GM18870 (cell line): ENCODE results near the gene LRCOL1.

Source experiments
- ATAC-seq: cut with Tn5 transposase; IDR thresholded peaks from one replicate; pipeline ENCODE4 v1.9.1; 2021; ENCODE audit warnings: moderate library complexity; ENCODE audit not compliant: unreplicated experiment

The LRCOL1 gene

DNA sequence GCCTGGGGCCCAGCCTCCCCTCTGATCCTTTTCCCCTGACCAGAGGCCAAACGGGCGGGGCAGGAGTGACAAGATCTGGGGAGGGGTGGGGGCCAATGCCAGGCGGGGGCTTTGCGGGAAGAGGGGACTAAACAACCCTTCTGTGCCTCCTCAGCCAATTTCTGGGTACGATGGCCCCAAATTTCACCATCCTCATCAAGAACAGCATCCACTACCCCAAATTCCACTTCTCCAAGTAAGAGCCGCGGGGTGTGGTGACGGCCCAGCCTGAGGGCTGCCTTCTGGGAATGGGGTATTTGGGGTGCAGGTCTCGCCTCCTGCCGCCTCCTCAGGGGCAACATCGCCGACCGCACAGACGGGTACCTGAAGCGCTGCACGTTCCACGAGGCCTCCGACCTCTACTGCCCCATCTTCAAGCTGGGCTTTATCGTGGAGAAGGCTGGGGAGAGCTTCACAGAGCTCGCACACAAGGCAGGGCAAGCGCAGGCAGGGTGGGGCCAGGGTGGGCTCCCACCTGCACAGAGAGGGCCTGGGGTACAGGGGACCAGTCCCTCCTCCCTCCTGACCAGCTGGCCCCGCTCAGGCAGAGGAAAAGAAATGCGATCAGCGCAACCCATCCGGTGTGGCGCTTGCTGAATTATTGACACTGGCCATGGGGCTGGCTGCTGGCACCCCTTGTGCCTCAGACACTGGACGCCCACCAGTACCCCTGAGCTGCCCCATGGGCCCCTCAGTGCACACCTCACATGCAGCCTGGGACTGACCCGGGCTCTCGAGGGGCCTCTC is 9.9 kb upstream of the LRCOL1 start:
- ATAC-seq, result no peak

DNA sequence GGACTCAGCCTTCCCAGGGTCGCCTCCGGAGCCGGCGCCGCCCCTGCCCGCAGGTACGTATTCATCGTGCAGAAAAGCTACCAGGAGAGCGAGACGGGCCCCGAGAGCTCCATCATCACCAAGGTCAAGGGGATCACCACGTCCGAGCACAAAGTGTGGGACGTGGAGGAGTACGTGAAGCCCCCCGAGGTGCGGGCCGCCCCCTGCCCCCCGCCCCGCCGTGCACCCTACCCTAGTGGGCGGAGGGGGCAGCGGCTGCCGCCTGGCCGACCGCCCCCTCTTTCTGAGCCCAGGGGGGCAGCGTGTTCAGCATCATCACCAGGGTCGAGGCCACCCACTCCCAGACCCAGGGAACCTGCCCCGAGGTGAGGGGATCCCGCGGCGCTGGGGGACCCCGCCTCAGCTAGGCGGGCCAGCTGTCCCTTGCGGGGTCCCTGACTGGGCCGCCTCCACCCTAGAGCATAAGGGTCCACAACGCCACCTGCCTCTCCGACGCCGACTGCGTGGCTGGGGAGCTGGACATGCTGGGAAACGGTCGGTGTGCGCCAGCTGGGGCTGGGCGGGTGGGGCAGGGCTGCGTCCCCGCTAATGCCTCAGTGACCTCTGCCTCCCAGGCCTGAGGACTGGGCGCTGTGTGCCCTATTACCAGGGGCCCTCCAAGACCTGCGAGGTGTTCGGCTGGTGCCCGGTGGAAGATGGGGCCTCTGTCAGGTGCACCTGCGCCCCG is 9.2 kb upstream of the LRCOL1 start:
- no peak for ATAC-seq

DNA sequence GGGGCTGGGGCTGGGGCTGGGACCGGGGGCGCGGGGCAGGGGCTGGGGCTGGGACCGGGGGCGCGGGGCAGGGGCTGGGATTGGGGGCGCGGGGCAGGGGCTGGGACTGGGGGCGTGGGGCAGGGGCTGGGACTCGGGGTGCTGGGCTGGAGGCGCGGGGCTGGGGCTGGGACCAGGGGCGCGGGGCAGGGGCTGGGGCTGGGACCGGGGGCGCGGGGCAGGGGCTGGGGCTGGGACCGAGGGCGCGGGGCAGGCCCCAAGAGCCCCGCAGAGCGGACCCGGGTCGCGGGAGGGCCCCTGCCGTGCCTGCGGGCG is 8.6 kb upstream of the LRCOL1 start:
- ATAC-seq, result no peak

DNA sequence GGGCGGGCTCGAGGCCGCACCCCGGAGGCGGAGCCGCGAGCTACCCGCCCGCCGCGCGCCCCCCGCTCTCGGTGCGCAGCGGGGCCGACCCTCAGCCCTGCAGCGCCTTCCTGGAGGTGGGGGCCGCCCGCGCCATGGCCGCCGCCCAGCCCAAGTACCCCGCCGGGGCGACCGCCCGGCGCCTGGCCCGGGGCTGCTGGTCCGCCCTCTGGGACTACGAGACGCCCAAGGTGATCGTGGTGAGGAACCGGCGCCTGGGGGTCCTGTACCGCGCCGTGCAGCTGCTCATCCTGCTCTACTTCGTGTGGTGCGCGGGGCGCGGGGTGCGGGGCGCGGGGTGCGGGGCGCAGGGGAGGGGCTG is 8.3 kb upstream of the LRCOL1 start, which contains the start of gene P2RX2:
Gene P2RX2 (plus strand): TSS at position 94 of the 361 bp plus-strand sequence. CDS start 41 bp downstream, at position 135.
- no peak for ATAC-seq

- ATAC-seq, result no peak
Measured at GRCh38 chr12:132617822-132618682, 7.7 kb upstream of the LRCOL1 start.

- ATAC-seq, result no peak
Measured at GRCh38 chr12:132617135-132617701, 6.8 kb upstream of the LRCOL1 start.

DNA sequence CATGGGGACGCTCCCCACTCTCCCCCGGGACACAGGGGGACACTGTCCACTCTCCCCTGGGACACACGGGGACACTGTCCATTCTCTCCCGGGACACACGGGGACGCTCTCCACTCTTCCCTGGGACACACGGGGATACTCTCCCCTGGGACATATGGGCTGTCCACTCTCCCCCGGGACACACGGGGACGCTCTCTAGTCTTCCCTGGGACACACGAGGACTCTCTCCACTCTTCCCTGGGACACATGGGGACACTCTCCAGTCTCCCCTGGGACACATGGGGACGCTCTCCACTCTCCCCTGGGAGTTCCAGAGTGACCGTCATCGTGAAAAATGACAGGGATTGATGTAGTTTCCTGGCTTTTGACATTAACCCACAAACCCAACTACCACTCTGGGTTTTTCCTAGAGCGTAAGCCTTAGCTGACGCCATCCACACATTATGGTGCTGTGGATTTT is 5.2 kb upstream of the LRCOL1 start:
- ATAC-seq, result no peak

- ATAC-seq, result no peak
Measured at GRCh38 chr12:132614861-132615578, 4.6 kb upstream of the LRCOL1 start.

- ATAC-seq, result no peak
Measured at GRCh38 chr12:132614029-132614428, 3.6 kb upstream of the LRCOL1 start.

DNA sequence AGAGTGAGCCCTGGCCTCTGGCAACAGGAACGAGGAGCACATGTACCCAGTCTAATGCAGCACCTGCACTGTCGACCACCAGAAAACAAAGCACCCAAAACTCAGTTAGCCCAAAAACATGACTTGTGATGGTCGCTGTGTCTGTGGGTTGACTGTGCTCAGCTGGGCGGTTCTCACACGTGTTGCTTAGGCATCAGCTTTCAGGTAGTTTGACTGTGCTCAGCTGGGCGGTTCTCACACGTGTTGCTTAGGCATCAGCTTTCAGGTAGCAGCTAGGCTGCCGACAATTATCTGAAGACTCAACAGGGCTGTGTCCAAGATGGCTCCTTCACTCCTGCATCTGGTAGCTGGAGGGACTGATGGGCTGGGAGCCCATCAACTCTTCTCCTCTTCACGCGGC is 1.2 kb upstream of the LRCOL1 start:
- ATAC-seq, result no peak

DNA sequence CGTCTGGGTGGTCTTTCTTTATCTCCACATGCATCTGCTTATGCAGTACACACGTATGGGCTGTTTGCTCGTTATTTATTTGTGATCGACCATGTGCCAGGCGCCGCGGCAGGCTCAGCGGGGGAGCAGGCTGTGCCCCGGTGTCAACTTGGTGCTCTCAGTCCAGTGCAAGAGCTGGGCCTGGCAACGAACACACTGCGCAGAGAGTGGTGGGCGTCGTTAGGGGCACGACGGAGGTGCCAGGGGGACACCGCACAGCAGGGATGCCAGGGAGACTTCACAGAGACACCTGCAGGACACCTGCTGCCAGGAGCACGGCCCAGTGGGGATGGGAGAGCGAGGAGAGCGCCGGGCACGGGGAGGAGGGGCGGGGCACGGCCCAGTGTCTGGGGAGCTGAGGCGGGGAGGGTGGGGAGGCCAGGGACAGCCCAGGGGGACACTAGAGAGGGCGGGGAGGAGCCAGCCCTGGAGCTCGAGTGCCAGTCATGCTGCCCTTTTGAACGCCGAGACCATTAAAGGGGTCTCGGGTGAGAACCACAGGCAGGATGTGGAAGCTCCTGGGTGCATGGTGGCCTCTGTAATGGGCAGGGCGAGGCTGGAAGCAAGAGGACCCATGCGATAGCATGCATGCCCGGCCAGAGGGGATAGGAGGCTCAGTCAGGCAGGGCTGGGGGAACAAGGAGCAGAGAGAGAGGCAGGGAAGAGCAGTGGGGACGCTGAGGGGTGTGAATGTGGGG is 652 bp upstream of the LRCOL1 start:
- ATAC-seq, result no peak

GRCh38 chr12:132608231-132609171 is 1.9 kb downstream of the LRCOL1 start:
- no peak for ATAC-seq

GRCh38 chr12:132606927-132607326 is 3.5 kb downstream of the LRCOL1 start:
- no peak for ATAC-seq

DNA sequence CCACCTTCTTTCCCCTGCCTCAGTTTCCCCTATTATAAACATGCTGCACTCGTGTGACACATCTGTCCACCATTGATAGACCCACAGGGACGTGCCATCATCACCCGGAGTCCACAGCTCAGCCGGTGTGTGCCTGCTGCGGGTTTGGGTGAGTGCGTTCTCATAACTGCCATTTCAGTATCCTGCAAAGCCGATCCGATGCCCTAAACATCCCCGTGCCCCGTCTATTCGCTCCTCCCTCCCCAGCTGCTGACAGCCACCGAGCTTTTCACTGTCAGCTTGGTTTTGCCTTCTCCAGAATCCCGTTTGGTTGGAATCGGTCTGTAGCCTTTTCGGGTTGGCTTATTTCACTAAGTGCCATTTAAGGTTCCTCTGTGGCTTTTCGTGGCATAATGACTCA is 3.9 kb downstream of the LRCOL1 start:
- ATAC-seq, result no peak

- no peak for ATAC-seq
Measured at GRCh38 chr12:132605892-132606291, 4.5 kb downstream of the LRCOL1 start.

DNA sequence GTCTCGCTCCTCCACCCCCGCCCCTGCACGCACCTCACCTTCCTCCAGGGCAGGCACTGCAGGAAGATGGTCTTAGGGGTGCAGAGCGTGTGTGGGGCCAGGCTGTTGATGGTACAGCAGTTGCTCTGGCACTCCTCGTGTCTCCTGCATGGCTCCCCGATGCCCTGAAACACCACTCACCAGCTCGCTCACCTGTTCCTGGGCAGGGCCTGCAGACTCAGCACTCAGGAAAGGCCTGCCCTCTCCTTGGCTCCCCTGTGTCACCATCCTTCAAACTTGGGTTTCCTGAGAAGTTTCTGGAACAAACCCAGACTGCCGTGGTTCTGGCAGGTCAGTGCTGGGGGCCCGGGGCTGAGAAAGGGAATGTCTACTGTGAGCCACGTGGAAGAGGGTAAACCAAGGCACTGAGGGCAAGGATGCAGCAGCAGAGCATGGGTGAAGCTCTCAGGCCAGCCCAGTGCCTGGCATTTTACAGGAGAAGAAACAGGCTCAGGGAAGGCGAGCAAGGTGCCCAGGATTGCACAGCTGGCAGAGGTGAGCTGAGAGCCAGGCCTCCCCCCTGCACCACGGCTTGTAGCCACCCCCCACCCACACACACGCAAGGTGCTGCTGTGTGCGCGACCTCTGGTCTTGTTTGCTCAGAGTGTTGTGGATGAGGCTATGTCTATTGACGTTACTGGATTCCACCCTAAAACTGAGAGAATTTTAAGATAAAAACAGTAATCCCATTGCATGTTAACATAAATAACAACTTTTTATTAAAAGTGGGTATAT is 5.5 kb downstream of the LRCOL1 start:
- ATAC-seq, result no peak

GRCh38 chr12:132604151-132604618 is 6.2 kb downstream of the LRCOL1 start:
- no peak for ATAC-seq
